SK-N-SH (cell line): ENCODE data around the gene LMF1. TPM values are rescaled to one million over a fixed set of nuclear protein-coding genes. Genes with fewer than 3 reads are reported as not detected.

Source experiments
- CTCF ChIA-PET: fragments of 300-600, 350-600 bp; formaldehyde crosslinking; extraction: SDS; loops from one replicate; lab custom pipeline; 2021; lab: Yijun Ruan, JAX
- POLR2A ChIA-PET: fragments of 350-600 bp; sonication (Branson Sonifier 250); formaldehyde crosslinking; extraction: SDS; loops from one replicate; lab custom pipeline; 2020; ENCODE audit warnings: antibody characterized with exemption, inconsistent platforms; lab: Yijun Ruan, JAX
- DNase-seq: peaks from one replicate; pipeline ENCODE4 v3.0.0; 2012
- H2AFZ ChIP-seq: fragments of 200-600 bp; sonication (generic); 2 replicates; pipeline ENCODE4 v1.8.1; 2016; ENCODE audit warnings: antibody characterized with exemption, mild to moderate bottlenecking, low read depth
- H3F3A ChIP-seq: fragments of 200-600 bp; sonication (generic); replicated peaks from 2 replicates; pipeline ENCODE3; 2016; ENCODE audit warnings: antibody characterized with exemption, mild to moderate bottlenecking; ENCODE audit not compliant: insufficient read depth
- H3K27ac ChIP-seq, 2 experiments: fragments of 200-500 bp in 1 of 2; fragments of 200-600 bp in 1 of 2; sonication (Bioruptor generic) in 1 of 2; sonication (generic), shearing (Covaris generic) in 1 of 2; 2 replicates each; pipeline versions ENCODE4 v1.5.1 to v1.6.1; 2014 to 2016; ENCODE audit warnings: low read depth in 2 of 2, inconsistent platforms in 1 of 2, low read length in 1 of 2, mild to moderate bottlenecking in 1 of 2, mixed read lengths in 1 of 2
- H3K27me3 ChIP-seq: fragments of 200-600 bp; sonication (generic), shearing (Covaris generic); 2 replicates; pipeline ENCODE4 v1.6.1; 2016; ENCODE audit warnings: mixed run types; ENCODE audit not compliant: insufficient read depth
- H3K36me3 ChIP-seq, 2 experiments: fragments of 200-500 bp in 1 of 2; fragments of 200-600 bp in 1 of 2; sonication (Bioruptor generic) in 1 of 2; sonication (generic) in 1 of 2; replicated peaks in 1 of 2; 2 replicates each; pipeline versions ENCODE3 to v1.5.1; 2014 to 2016; ENCODE audit warnings: low read length in 1 of 2, mild to moderate bottlenecking in 1 of 2; ENCODE audit not compliant: insufficient read depth in 2 of 2, control insufficient read depth in 1 of 2
- H3K4me1 ChIP-seq, 2 experiments: fragments of 200-500 bp in 1 of 2; fragments of 200-600 bp in 1 of 2; sonication (Bioruptor generic) in 1 of 2; sonication (generic), shearing (Covaris generic) in 1 of 2; 2 replicates each; pipeline versions ENCODE4 v1.5.1 to v1.6.1; 2014 to 2016; ENCODE audit warnings: low read depth in 1 of 2, low read length in 1 of 2, mixed run types in 1 of 2; ENCODE audit not compliant: insufficient read depth in 2 of 2, control insufficient read depth in 1 of 2
- H3K4me2 ChIP-seq: fragments of 200-600 bp; sonication (generic), shearing (Covaris generic); 2 replicates; pipeline ENCODE4 v1.6.1; 2017; ENCODE audit warnings: mixed run types
- H3K4me3 ChIP-seq, 2 experiments: fragments of 200-500 bp in 1 of 2; fragments of 200-600 bp in 1 of 2; sonication (Bioruptor generic) in 1 of 2; sonication (generic), shearing (Covaris generic) in 1 of 2; 2 replicates each; pipeline versions ENCODE4 v1.5.1 to v1.8.1; 2014 to 2016; ENCODE audit warnings: low read depth in 2 of 2, inconsistent platforms in 1 of 2, low read length in 1 of 2, mild to moderate bottlenecking in 1 of 2, mixed read lengths in 1 of 2, moderate library complexity in 1 of 2
- H3K79me2 ChIP-seq: fragments of 200-600 bp; sonication (generic); 2 replicates; pipeline ENCODE4 v1.8.1; 2017; ENCODE audit warnings: mild to moderate bottlenecking; ENCODE audit not compliant: insufficient read depth
- H3K9ac ChIP-seq: fragments of 200-600 bp; sonication (generic); 2 replicates; pipeline ENCODE4 v1.6.1; 2017; ENCODE audit warnings: mixed run types
- H3K9me2 ChIP-seq: fragments of 200-600 bp; sonication (generic); 2 replicates; pipeline ENCODE4 v1.6.1; 2017; ENCODE audit warnings: mixed run types
- H3K9me3 ChIP-seq: fragments of 200-600 bp; sonication (generic); 2 replicates; pipeline ENCODE4 v1.6.1; 2017; ENCODE audit warnings: mixed run types, mild to moderate bottlenecking, moderate library complexity
- H4K20me1 ChIP-seq: fragments of 200-600 bp; sonication (generic); 2 replicates; pipeline ENCODE4 v1.6.1; 2017; ENCODE audit warnings: mild to moderate bottlenecking, mixed run types; ENCODE audit not compliant: insufficient read depth
- CHD2 ChIP-seq: fragments of 150-350 bp; IDR thresholded peaks from 2 replicates; pipeline ENCODE4 v1.6.1; 2018; ENCODE audit warnings: low read length; ENCODE audit not compliant: partially characterized antibody
- ELF1 ChIP-seq: IDR thresholded peaks from 2 replicates; pipeline ENCODE4 v1.4.0; 2012
- EP300 ChIP-seq, 2 experiments: IDR thresholded peaks; 2 replicates each; pipeline versions ENCODE4 v1.4.0 to v1.6.1; 2012; ENCODE audit warnings: borderline replicate concordance in 1 of 2, low read depth in 1 of 2, low read length in 1 of 2
- FOXJ3 ChIP-seq: sonication (generic); formaldehyde crosslinking; IDR thresholded peaks from 2 replicates; pipeline ENCODE4 v1.5.1; 2020; ENCODE audit warnings: mild to moderate bottlenecking, missing genetic modification reagents
- JUND ChIP-seq: IDR thresholded peaks from 2 replicates; pipeline ENCODE4 v1.4.0; 2012
- MEF2A ChIP-seq: IDR thresholded peaks from 2 replicates; pipeline ENCODE4 v1.4.0; 2012; ENCODE audit warnings: low read depth, borderline replicate concordance
- NFIC ChIP-seq: IDR thresholded peaks from 2 replicates; pipeline ENCODE4 v1.4.0; 2012; ENCODE audit warnings: borderline replicate concordance
- NRF1 ChIP-seq: IDR thresholded peaks from 2 replicates; pipeline ENCODE4 v1.6.1; 2012; ENCODE audit warnings: low read depth, mild to moderate bottlenecking, low read length
- RXRA ChIP-seq: IDR thresholded peaks from 2 replicates; pipeline ENCODE4 v1.4.0; 2012; ENCODE audit warnings: low read depth, mild to moderate bottlenecking, borderline replicate concordance
- TAF1 ChIP-seq: IDR thresholded peaks from 2 replicates; pipeline ENCODE4 v1.6.1; 2012; ENCODE audit warnings: low read depth, mild to moderate bottlenecking, low read length, moderate library complexity, borderline replicate concordance
- YY1 ChIP-seq: IDR thresholded peaks from 2 replicates; pipeline ENCODE4 v1.4.0; 2012; ENCODE audit warnings: low read depth, mild to moderate bottlenecking
- WGBS: methylation state at CpG from one replicate; pipeline ENCODE4 v1.1.6; 2017; ENCODE audit warnings: low lambda C conversion rate; 5-methylcytosine and 5-hydroxymethylcytosine counted together
- polyA plus RNA-seq, 3 experiments: library from polyadenylated mRNA; depleted of rRNA; stranded (reverse); fragments of >200 nt; gene quantifications; 2 replicates each; pipeline ENCODE4 v1.2.3, GENCODE V29; 2012
- TF ChIP-seq, protein P1 (sequence below): fragments of 150-350 bp; IDR thresholded peaks from 2 replicates; pipeline ENCODE4 v1.6.1; 2016; ENCODE audit warnings: mild to moderate bottlenecking, low read depth, low read length
- TF ChIP-seq, protein P2 (sequence below): IDR thresholded peaks from 2 replicates; pipeline ENCODE4 v1.6.1; 2012; ENCODE audit warnings: mild to moderate bottlenecking, low read depth, low read length, moderate library complexity
- TF ChIP-seq, protein P3 (sequence below): fragments of 150-350 bp; IDR thresholded peaks from 2 replicates; pipeline ENCODE4 v1.6.1; 2017; ENCODE audit warnings: antibody characterized with exemption, low read length, low read depth, borderline replicate concordance

LMF1 gene
- polyA plus RNA-seq, 1 of the 3 experiments (the other 2 are of a cell fraction), result 5.7 TPM

DNA sequence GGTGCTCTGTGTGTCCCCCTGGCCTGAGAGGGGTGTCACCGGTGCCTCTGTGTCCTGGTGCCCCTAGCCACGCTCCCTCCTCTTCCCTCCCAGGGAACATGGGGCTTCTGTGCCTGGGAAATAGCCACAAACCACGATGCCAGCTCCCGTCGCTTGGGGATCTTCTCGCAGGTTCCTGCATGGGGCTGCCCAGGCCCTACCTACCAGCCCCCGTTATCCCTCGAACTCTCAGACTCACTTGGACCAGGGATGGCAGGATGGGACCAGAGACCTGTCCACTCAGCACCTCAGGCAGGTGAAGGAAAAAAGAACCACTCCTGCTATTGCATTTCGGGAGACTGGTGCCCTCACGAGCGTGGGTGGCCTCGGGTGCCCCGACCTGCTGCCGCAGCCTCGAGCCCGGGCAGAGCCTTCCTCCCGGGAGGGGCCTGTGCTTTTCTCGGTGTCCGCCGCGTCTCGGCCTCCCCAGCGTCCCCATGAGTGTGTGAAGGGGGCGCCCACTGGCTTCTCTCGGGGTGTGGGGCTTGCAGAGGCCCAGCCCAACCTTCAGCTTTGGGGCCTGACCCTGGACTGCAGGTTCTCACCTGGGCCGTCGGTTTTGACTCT lies 129.2 kb downstream of the LMF1 start:
- no peaks in the 10 kb centered on the region for H3K9me2 ChIP-seq
- H3K9me3 ChIP-seq, result 0 out of 2 replicates have a peak, but pooled peaks cover under 1% of the 10 kb centered on the region
- no peaks in the 10 kb centered on the region for H4K20me1 ChIP-seq
- ChIA-PET POLR2A (no interaction called here), CTCF (no interaction called here)
- no peak overlapping the region for H3K9ac ChIP-seq
- WGBS, result 63% methylated on average over 11 of the region's 27 CpGs
- H3K4me1 ChIP-seq, result no peaks in the 10 kb centered on the region
- no peaks in the 10 kb centered on the region for H3K36me3 ChIP-seq
- H3F3A ChIP-seq, result no peaks in the 10 kb centered on the region
- no peaks in the 10 kb centered on the region for H3K79me2 ChIP-seq
- TF ChIP-seq CHD2 (no peak), EP300 (IDR thresholded peaks at IDR 0.05; ENCODE audit: borderline replicate concordance in 1 of 2, low read depth in 1 of 2, low read length in 1 of 2) (no peak), NFIC (no peak), MEF2A (no peak), RXRA (no peak), TAF1 (no peak)
- TF ChIP-seq, protein P1, sequence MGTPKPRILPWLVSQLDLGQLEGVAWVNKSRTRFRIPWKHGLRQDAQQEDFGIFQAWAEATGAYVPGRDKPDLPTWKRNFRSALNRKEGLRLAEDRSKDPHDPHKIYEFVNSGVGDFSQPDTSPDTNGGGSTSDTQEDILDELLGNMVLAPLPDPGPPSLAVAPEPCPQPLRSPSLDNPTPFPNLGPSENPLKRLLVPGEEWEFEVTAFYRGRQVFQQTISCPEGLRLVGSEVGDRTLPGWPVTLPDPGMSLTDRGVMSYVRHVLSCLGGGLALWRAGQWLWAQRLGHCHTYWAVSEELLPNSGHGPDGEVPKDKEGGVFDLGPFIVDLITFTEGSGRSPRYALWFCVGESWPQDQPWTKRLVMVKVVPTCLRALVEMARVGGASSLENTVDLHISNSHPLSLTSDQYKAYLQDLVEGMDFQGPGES, result no peak
- TF ChIP-seq, protein P2, sequence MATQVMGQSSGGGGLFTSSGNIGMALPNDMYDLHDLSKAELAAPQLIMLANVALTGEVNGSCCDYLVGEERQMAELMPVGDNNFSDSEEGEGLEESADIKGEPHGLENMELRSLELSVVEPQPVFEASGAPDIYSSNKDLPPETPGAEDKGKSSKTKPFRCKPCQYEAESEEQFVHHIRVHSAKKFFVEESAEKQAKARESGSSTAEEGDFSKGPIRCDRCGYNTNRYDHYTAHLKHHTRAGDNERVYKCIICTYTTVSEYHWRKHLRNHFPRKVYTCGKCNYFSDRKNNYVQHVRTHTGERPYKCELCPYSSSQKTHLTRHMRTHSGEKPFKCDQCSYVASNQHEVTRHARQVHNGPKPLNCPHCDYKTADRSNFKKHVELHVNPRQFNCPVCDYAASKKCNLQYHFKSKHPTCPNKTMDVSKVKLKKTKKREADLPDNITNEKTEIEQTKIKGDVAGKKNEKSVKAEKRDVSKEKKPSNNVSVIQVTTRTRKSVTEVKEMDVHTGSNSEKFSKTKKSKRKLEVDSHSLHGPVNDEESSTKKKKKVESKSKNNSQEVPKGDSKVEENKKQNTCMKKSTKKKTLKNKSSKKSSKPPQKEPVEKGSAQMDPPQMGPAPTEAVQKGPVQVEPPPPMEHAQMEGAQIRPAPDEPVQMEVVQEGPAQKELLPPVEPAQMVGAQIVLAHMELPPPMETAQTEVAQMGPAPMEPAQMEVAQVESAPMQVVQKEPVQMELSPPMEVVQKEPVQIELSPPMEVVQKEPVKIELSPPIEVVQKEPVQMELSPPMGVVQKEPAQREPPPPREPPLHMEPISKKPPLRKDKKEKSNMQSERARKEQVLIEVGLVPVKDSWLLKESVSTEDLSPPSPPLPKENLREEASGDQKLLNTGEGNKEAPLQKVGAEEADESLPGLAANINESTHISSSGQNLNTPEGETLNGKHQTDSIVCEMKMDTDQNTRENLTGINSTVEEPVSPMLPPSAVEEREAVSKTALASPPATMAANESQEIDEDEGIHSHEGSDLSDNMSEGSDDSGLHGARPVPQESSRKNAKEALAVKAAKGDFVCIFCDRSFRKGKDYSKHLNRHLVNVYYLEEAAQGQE, result no peak
- no peak overlapping the region for H3K27ac ChIP-seq
- H3K4me2 ChIP-seq, result no peak overlapping the region
- no peak for DNase-seq
- peaks cover 76% of the 10 kb centered on the region for H3K27me3 ChIP-seq
- no peak overlapping the region for H3K4me3 ChIP-seq
- no peak overlapping the region for H2AFZ ChIP-seq

DNA sequence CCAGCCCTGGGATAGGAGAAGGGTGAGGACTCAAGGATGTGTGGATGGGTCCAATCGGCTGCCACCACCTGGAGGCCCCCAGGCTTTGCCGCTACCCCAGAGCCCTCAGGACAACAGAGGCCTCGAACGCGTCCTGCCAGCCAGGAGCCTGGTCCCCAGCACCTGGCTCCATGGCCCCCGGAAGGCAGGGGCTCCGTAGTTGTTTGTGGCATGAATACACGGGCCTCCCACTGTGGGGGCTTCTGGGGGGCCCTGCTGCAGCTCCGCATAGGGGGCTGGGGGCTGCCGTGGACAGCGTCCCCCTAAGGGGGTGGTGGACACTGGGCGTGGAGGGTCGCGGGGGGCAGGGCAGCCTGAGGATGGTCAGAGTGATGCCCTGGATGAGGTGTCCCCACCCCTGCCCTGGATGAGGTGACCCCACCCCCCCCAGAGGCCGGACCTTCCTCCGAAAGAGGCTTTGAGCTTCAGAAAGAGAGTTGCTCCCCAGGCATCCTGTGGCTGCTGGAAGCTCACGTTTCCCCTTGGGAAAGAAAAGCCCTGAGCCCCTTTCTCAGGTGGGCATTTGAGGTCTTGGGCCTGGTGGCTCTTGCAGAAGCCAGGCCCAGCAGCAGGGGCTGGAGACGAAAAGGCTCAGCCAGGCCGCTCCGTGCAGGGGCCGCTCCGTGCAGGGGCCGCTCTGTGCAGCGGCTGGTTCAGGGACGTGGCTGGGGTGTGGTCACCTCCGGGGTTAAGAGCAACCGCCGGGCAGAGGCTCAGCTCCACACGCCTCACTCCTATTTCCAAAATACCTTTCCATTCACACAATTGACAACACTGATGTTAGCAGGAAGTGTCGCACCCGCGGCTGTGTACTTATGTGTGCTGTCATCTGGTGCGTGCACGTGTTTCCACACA lies 130.0 kb downstream of the LMF1 start:
- Histone ChIP-seq H3F3A (no peaks in the 10 kb centered on the region), H3K4me2 (no peak overlapping the region), H3K9ac (no peak overlapping the region), H3K79me2 (no peaks in the 10 kb centered on the region), H3K9me3 (peaks cover 6% of the 10 kb centered on the region; the same call in 1 of the 2 replicates), H3K36me3 (no peaks in the 10 kb centered on the region), H3K4me3 (no peak overlapping the region), H3K4me1 (no peaks in the 10 kb centered on the region), H3K9me2 (no peaks in the 10 kb centered on the region), H3K27ac (no peak overlapping the region), H2AFZ (no peak overlapping the region), H4K20me1 (no peaks in the 10 kb centered on the region), H3K27me3 (peaks cover 70% of the 10 kb centered on the region)
- ChIA-PET CTCF (interaction anchor here (1.2 kb wide), 1 partner anchor 38 kb away, joined by 3 read pairs; no protein-coding TSS in a partner anchor), POLR2A (no interaction called here)
- WGBS, result 66% methylated on average over 12 of the region's 34 CpGs
- TF ChIP-seq NRF1, result no peak
- no peak for TF ChIP-seq FOXJ3 (CRISPR knock-in tag)
- TF ChIP-seq ELF1, result no peak
- TF ChIP-seq EP300 (IDR thresholded peaks at IDR 0.05; ENCODE audit: borderline replicate concordance in 1 of 2, low read depth in 1 of 2, low read length in 1 of 2), result no peak
- TF ChIP-seq NFIC, result no peak
- TF ChIP-seq, protein P3, sequence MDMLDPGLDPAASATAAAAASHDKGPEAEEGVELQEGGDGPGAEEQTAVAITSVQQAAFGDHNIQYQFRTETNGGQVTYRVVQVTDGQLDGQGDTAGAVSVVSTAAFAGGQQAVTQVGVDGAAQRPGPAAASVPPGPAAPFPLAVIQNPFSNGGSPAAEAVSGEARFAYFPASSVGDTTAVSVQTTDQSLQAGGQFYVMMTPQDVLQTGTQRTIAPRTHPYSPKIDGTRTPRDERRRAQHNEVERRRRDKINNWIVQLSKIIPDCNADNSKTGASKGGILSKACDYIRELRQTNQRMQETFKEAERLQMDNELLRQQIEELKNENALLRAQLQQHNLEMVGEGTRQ, result no peak
- no peak for TF ChIP-seq JUND
- TF ChIP-seq YY1, result no peak
- TF ChIP-seq, protein P2, result no peak
- TF ChIP-seq CHD2, result no peak
- no peak for DNase-seq
